Glutamatergic neuron (in vitro differentiated cells): ENCODE data around the gene SMG5. TPM values are rescaled to one million over a fixed set of nuclear protein-coding genes. Genes with fewer than 3 reads are reported as not detected.

ENCODE experiments used
- DNase-seq: peaks from one replicate; pipeline ENCODE4 v3.0.0; 2022
- H3K27ac Mint-ChIP-seq: one replicate; pipeline ENCODE4 v1.8.0; 2020; ENCODE audit warnings: mild to moderate bottlenecking, mixed read lengths, inconsistent platforms; ENCODE audit not compliant: unreplicated experiment
- H3K27me3 Mint-ChIP-seq: one replicate; pipeline ENCODE4 v1.8.0; 2020; ENCODE audit warnings: mild to moderate bottlenecking, moderate library complexity, mixed read lengths, inconsistent platforms; ENCODE audit not compliant: unreplicated experiment
- H3K36me3 Mint-ChIP-seq: one replicate; pipeline ENCODE4 v1.8.0; 2020; ENCODE audit warnings: mild to moderate bottlenecking, mixed read lengths, inconsistent platforms; ENCODE audit not compliant: unreplicated experiment
- H3K4me1 Mint-ChIP-seq: one replicate; pipeline ENCODE4 v1.8.0; 2020; ENCODE audit warnings: mild to moderate bottlenecking, low read depth, mixed read lengths, inconsistent platforms; ENCODE audit not compliant: unreplicated experiment
- H3K4me3 Mint-ChIP-seq: one replicate; pipeline ENCODE4 v1.8.0; 2020; ENCODE audit warnings: mild to moderate bottlenecking, mixed read lengths, inconsistent platforms; ENCODE audit not compliant: unreplicated experiment
- H3K9me3 Mint-ChIP-seq: one replicate; pipeline ENCODE4 v1.8.0; 2020; ENCODE audit warnings: mild to moderate bottlenecking, moderate library complexity, mixed read lengths, inconsistent platforms; ENCODE audit not compliant: unreplicated experiment
- CTCF ChIP-seq: fragments of 200-600 bp; sonication (generic); IDR thresholded peaks from one replicate; pipeline ENCODE4 v1.5.0; 2021; ENCODE audit not compliant: partially characterized antibody, unreplicated experiment
- total RNA-seq: library from RNA; stranded (reverse); fragmentation: NEBNext Ultra II Directional; extraction: Animal tissue kit (Norgen Biotek cat#: 25700); gene quantifications from one replicate; pipeline ENCODE4 v1.2.1, GENCODE V29; 2021; ENCODE audit not compliant: unreplicated experiment

SMG5 gene
- total RNA-seq, 1 donor from 2014 or later, result 86.6 TPM

GRCh38 chr1:156310962-156311361 lies 28.3 kb upstream of the SMG5 start:
- Mint-ChIP-seq H3K27me3 (peaks cover 3% of the 10 kb centered on the region), H3K36me3 (no peaks in the 10 kb centered on the region), H3K9me3 (peaks cover 3% of the 10 kb centered on the region), H3K4me3 (no peak overlapping the region), H3K27ac (no peak overlapping the region), H3K4me1 (no peaks in the 10 kb centered on the region)
- no peak for DNase-seq
- TF ChIP-seq CTCF, result no peak

- Mint-ChIP-seq H3K4me1 (no peaks in the 10 kb centered on the region), H3K36me3 (no peaks in the 10 kb centered on the region), H3K9me3 (no peaks in the 10 kb centered on the region), H3K4me3 (no peak overlapping the region), H3K27ac (no peak overlapping the region), H3K27me3 (peaks cover 3% of the 10 kb centered on the region)
- DNase-seq, result no peak
- no peak for TF ChIP-seq CTCF
Measured at GRCh38 chr1:156308078-156308477, 25.5 kb upstream of the SMG5 start.

DNA sequence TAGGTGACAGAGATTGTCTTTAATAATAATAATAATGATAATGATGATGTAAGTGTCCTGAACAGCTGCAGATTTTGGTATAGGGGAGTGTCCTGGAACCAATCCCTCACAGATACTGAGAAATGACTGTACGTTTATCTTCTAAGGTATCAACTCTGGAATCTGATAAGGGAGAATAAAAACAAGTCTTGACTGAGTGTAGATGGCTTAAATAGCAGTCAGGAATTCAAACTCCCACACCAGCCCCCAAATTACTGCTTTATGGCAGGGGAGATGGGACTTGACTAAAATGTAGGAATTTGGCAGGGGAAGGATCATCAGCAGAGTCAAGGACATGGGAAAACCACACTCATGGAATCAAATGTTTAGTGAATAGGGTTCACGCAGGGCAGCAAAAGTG lies 22.6 kb upstream of the SMG5 start:
- no peak for TF ChIP-seq CTCF
- peaks cover under 1% of the 10 kb centered on the region for H3K9me3 Mint-ChIP-seq
- peaks cover 3% of the 10 kb centered on the region for H3K27me3 Mint-ChIP-seq
- no peak overlapping the region for H3K4me3 Mint-ChIP-seq
- no peak for DNase-seq
- no peaks in the 10 kb centered on the region for H3K4me1 Mint-ChIP-seq
- H3K36me3 Mint-ChIP-seq, result no peaks in the 10 kb centered on the region
- H3K27ac Mint-ChIP-seq, result no peak overlapping the region

- Mint-ChIP-seq H3K27ac (no peak overlapping the region), H3K4me1 (no peaks in the 10 kb centered on the region), H3K27me3 (peaks cover 3% of the 10 kb centered on the region), H3K36me3 (no peaks in the 10 kb centered on the region), H3K9me3 (peaks cover 2% of the 10 kb centered on the region), H3K4me3 (no peak overlapping the region)
- DNase-seq, result no peak
- TF ChIP-seq CTCF, result no peak
Measured at GRCh38 chr1:156303241-156303640, 20.6 kb upstream of the SMG5 start.

- no peak for DNase-seq
- Mint-ChIP-seq H3K9me3 (peaks cover 3% of the 10 kb centered on the region), H3K4me3 (no peak within 1 kb of the TSS), H3K27ac (no peak within 1 kb of the TSS), H3K27me3 (peaks cover 1% of the 10 kb centered on the region), H3K36me3 (no peaks in the 10 kb centered on the region), H3K4me1 (peaks cover 3% of the 10 kb centered on the region)
- no peak for TF ChIP-seq CTCF
Measured at GRCh38 chr1:156298852-156299357, 16.3 kb upstream of the SMG5 start, which contains the start of gene VHLL. Gene VHLL, minus strand, starts transcription at chr1:156299307. Its CDS starts 118 bp downstream, at chr1:156299189.
